ENCODE measurements around the gene TP53I3.
A peak's percentile ranks its signal among the peaks of the same experiment; 100 is the strongest.
"Not testable (repeated sequence)": the region's sequence is repeated elsewhere in the genome, so short reads cannot be mapped to it uniquely, and the experiment has no call there.

The TP53I3 gene

GRCh38 chr2:24051833-24052232 is 32.8 kb downstream of the TP53I3 start:
- H3K4me1 ChIP-seq (ENCODE audit: insufficient read depth, low read length): peaks cover 5% of the 10 kb centered on the region
- no peak overlapping the region for H3K4me3 ChIP-seq (ENCODE audit: low read length)
- no peak overlapping the region for H3K9ac ChIP-seq (ENCODE audit: low read depth, low read length)
- H3K36me3 ChIP-seq (ENCODE audit: insufficient read depth, low read length): peaks cover 15% of the 10 kb centered on the region
- H3K27me3 ChIP-seq (ENCODE audit: insufficient read depth, low read length): no peaks in the 10 kb centered on the region
- WGBS: 92% methylated on average over 8 of the region's 8 CpGs
- H3K9me3 ChIP-seq (ENCODE audit: insufficient read depth, low read depth, low read length): no peaks in the 10 kb centered on the region
- no peak overlapping the region for H3K27ac ChIP-seq (ENCODE audit: low read depth, low read length)

DNA sequence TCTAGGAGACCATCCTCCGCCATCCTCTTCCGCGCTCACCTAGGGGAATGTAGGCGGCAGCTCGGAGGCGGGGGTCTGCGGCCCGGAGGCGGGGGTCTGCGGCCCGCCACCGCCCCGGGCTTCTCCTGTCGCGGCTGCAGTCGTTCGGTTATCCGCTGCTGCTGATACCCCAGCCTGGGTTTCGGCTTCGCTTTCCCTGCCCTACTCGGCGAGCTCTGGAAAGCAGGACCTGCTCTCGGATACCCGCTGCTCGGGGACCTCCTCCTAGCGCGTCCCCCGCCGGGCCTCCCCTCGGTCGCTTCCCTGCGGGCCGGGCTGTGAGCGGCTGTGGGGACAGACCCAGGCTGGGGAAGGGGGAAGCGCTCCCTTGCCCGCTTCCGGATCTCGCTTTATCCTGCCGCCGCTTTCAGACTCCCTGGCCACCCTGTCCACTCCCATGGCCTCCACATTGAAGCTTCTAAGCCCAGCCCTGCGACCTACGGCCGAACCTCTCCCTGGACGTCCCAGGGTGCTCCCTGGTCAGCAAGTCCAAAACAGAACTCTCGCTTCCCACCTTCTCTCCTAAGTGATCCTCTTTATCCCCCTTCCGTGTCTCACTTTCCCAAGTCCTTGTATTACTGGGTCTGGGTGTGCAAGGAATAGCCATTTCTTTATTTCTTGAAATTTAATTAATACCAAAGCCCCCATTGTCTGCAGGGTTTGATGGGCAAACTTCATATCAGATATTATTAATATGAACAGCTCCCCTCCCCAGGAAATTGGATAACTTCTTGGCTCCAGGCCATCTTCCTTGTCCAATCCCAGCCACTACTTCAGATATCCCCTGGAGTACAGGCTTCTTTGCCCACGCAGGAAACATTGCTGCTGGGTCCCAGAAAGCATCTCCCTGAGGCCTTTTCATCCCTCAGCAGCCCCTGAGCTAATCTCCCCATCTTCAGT is 34.3 kb downstream of the TP53I3 start:
- Histone ChIP-seq H3K27ac (ENCODE audit: low read depth, low read length) (no peak overlapping the region; the same call in 1 of the 2 replicates), H3K4me1 (ENCODE audit: insufficient read depth, low read length) (peaks cover 10% of the 10 kb centered on the region), H3K36me3 (ENCODE audit: insufficient read depth, low read length) (peaks cover 10% of the 10 kb centered on the region; the same call in 1 of the 2 replicates), H3K9me3 (ENCODE audit: insufficient read depth, low read depth, low read length) (no peaks in the 10 kb centered on the region), H3K9ac (ENCODE audit: low read depth, low read length) (peak overlapping the region; percentile 71), H3K27me3 (ENCODE audit: insufficient read depth, low read length) (no peaks in the 10 kb centered on the region), H3K4me3 (ENCODE audit: low read length) (peak overlapping the region; percentile 91)
- whole genome bisulfite sequencing: 2% methylated on average over 46 of the region's 47 CpGs

DNA sequence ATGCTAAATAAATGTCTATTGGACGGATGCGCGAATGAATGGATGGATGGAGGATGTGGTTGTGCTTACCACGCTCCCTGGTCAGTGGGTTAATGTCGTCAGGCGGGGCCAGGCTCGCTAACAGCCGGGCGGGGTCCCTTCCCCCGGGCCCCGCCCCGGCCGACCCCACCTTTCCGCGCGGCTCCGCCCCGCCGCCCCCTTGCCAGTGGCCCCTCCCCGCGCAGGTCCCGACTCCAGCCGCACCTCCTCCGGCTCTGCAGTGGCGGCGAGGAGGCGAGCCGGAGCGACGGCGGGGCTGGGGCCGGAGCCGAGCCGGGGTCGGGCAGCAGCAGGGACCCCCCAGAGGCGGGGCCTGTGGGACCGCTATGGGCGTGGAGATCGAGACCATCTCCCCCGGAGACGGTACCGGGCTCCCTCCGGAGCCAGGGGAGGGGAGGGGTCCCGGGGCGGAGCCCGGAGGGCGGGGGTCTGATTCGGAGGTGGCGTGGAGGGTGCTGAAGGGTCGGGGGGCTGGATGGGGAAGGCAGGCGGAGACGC is 35.1 kb downstream of the TP53I3 start, which contains the start of gene FKBP1B:
TSS of gene FKBP1B (plus strand) at position 257 of the 537 bp plus-strand sequence. CDS start at position 366, 109 bp downstream.
- Histone ChIP-seq H3K4me1 (ENCODE audit: insufficient read depth, low read length) (peaks cover 10% of the 10 kb centered on the region), H3K9ac (ENCODE audit: low read depth, low read length) (peak within 1 kb of the TSS; percentile 71), H3K27ac (ENCODE audit: low read depth, low read length) (peak within 1 kb of the TSS; percentile 18; the same call in 1 of the 2 replicates), H3K9me3 (ENCODE audit: insufficient read depth, low read depth, low read length) (no peaks in the 10 kb centered on the region), H3K36me3 (ENCODE audit: insufficient read depth, low read length) (peaks cover 6% of the 10 kb centered on the region; the same call in 1 of the 2 replicates), H3K27me3 (ENCODE audit: insufficient read depth, low read length) (no peaks in the 10 kb centered on the region), H3K4me3 (ENCODE audit: low read length) (peak within 1 kb of the TSS; percentile 91)
- under 1% methylated on average over 52 of the region's 52 CpGs for WGBS

- Histone ChIP-seq H3K27me3 (ENCODE audit: insufficient read depth, low read length) (no peaks in the 10 kb centered on the region), H3K4me3 (ENCODE audit: low read length) (peak overlapping the region; percentile 91), H3K27ac (ENCODE audit: low read depth, low read length) (no peak overlapping the region), H3K9ac (ENCODE audit: low read depth, low read length) (no peak overlapping the region), H3K4me1 (ENCODE audit: insufficient read depth, low read length) (peaks cover 10% of the 10 kb centered on the region), H3K9me3 (ENCODE audit: insufficient read depth, low read depth, low read length) (no peaks in the 10 kb centered on the region), H3K36me3 (ENCODE audit: insufficient read depth, low read length) (0 out of 2 replicates have a peak, but pooled peaks cover under 1% of the 10 kb centered on the region)
- 73% methylated on average over 22 of the region's 23 CpGs for WGBS
Observed at GRCh38 chr2:24048769-24049484, 35.7 kb downstream of the TP53I3 start.

GRCh38 chr2:24047703-24048033 is 37.0 kb downstream of the TP53I3 start:
- H3K36me3 ChIP-seq (ENCODE audit: insufficient read depth, low read length): peaks cover 7% of the 10 kb centered on the region
- WGBS: 51% methylated on average over 8 of the region's 8 CpGs
- no peak overlapping the region for H3K9ac ChIP-seq (ENCODE audit: low read depth, low read length)
- peaks cover 10% of the 10 kb centered on the region for H3K4me1 ChIP-seq (ENCODE audit: insufficient read depth, low read length)
- H3K27me3 ChIP-seq (ENCODE audit: insufficient read depth, low read length): no peaks in the 10 kb centered on the region
- no peak overlapping the region; the same call in 1 of the 2 replicates for H3K27ac ChIP-seq (ENCODE audit: low read depth, low read length)
- peak overlapping the region; percentile 89 for H3K4me3 ChIP-seq (ENCODE audit: low read length)
- H3K9me3 ChIP-seq (ENCODE audit: insufficient read depth, low read depth, low read length): no peaks in the 10 kb centered on the region

- H3K27me3 ChIP-seq (ENCODE audit: insufficient read depth, low read length): no peaks in the 10 kb centered on the region
- peaks cover 7% of the 10 kb centered on the region for H3K36me3 ChIP-seq (ENCODE audit: insufficient read depth, low read length)
- peaks cover 10% of the 10 kb centered on the region for H3K4me1 ChIP-seq (ENCODE audit: insufficient read depth, low read length)
- H3K4me3 ChIP-seq (ENCODE audit: low read length): peak within 1 kb of the TSS; percentile 89
- peak within 1 kb of the TSS; percentile 71 for H3K9ac ChIP-seq (ENCODE audit: low read depth, low read length)
- no peaks in the 10 kb centered on the region for H3K9me3 ChIP-seq (ENCODE audit: insufficient read depth, low read depth, low read length)
- peak within 1 kb of the TSS; percentile 37; the same call in 1 of the 2 replicates for H3K27ac ChIP-seq (ENCODE audit: low read depth, low read length)
- under 1% methylated on average over 38 of the region's 38 CpGs for WGBS
Observed at GRCh38 chr2:24046930-24047702, 37.5 kb downstream of the TP53I3 start, which contains the start of gene WDCP. WDCP (minus strand) TSS chr2:24047391; CDS start chr2:24039494, 7,897 bp downstream.

DNA sequence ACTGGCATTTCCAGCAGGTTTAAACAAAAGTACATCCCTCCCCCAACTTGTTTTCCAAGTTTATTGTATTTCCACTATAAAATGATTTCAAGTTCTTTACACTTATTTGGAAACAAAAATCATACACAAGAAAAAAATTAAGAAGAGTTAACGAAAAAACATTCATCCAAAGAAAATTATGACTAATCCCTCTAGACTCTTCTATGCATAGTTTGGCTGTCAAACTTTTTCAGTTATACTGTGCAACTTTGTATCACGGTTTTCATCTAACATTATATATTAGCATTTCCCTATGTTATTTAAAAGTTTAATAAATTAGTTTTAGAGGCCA is 38.1 kb downstream of the TP53I3 start:
- H3K4me1 ChIP-seq (ENCODE audit: insufficient read depth, low read length): peaks cover 10% of the 10 kb centered on the region
- no peaks in the 10 kb centered on the region for H3K27me3 ChIP-seq (ENCODE audit: insufficient read depth, low read length)
- peak overlapping the region; percentile 89 for H3K4me3 ChIP-seq (ENCODE audit: low read length)
- H3K9me3 ChIP-seq (ENCODE audit: insufficient read depth, low read depth, low read length): no peaks in the 10 kb centered on the region
- H3K36me3 ChIP-seq (ENCODE audit: insufficient read depth, low read length): peaks cover 7% of the 10 kb centered on the region
- H3K27ac ChIP-seq (ENCODE audit: low read depth, low read length): no peak overlapping the region
- peak overlapping the region; percentile 71; the same call in 1 of the 2 replicates for H3K9ac ChIP-seq (ENCODE audit: low read depth, low read length)
- WGBS: 0% methylated on average over 1 of the region's 2 CpGs

DNA sequence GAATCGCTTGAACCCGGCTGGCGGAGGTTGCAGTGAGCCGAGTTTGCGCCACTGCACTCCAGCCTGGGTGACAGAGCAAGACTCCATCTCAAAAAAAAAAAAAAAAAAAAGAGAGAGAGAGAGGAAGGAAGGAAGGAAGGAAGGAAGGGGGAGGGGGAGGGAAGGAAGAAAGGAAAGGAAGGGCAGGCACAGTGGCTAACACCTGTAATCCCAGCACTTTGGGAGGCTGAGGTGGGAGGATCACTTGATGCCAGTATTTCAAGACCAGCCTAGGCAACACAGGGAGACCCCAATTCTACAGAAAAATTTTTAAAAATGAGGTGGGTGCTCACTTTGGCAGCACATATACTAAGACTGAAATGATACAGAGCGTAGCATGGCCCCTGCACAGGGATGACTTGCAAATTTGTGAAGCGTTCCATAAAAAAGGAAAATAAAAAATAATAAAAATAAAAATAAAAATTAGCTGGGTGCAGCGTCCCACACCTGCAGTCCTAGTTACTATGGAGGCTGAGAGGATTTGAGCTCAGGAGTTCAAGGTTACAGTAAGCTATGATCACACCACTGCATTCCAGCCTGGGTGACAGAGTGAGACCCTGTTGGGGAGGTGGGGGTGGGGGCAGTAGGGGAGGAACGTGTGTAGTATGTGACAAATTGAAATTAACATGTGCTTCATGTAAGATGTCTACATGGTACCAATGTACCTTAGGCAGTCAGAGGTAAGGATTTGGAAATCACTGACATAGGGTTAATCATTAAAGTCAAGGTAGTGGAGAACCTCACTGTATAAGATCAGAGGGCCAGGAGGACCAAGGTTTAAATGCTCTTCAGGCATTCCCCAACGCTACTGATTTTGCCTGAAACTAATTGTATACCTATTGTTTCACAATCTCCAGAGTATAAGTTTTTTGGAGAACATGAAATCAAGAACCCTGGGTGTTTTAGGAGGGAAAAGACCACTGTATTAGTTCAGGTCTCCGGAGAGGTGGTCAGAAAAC is 38.8 kb downstream of the TP53I3 start:
- H3K9ac ChIP-seq (ENCODE audit: low read depth, low read length): no peak overlapping the region
- no peaks in the 10 kb centered on the region for H3K27me3 ChIP-seq (ENCODE audit: insufficient read depth, low read length)

GRCh38 chr2:24043133-24043532 is 41.5 kb downstream of the TP53I3 start:
- 96% methylated on average over 6 of the region's 6 CpGs for WGBS
- H3K27me3 ChIP-seq (ENCODE audit: insufficient read depth, low read length): not testable (repeated sequence)

More for the DNA sequence above, 38.8 kb downstream of the TP53I3 start:
- no peaks in the 10 kb centered on the region for H3K9me3 ChIP-seq (ENCODE audit: insufficient read depth, low read depth, low read length)
- H3K27ac ChIP-seq (ENCODE audit: low read depth, low read length): no peak overlapping the region
- peaks cover 10% of the 10 kb centered on the region for H3K4me1 ChIP-seq (ENCODE audit: insufficient read depth, low read length)
- WGBS: 80% methylated on average over 9 of the region's 11 CpGs
- H3K36me3 ChIP-seq (ENCODE audit: insufficient read depth, low read length): peaks cover 7% of the 10 kb centered on the region
- peak overlapping the region; percentile 89 for H3K4me3 ChIP-seq (ENCODE audit: low read length)

More at GRCh38 chr2:24043133-24043532, 41.5 kb downstream of the TP53I3 start:
- peaks cover 21% of the 10 kb centered on the region for H3K36me3 ChIP-seq (ENCODE audit: insufficient read depth, low read length)
- H3K9ac ChIP-seq (ENCODE audit: low read depth, low read length); H3K9me3 ChIP-seq (ENCODE audit: insufficient read depth, low read depth, low read length); H3K4me3 ChIP-seq (ENCODE audit: low read length); H3K27ac ChIP-seq (ENCODE audit: low read depth, low read length); H3K4me1 ChIP-seq (ENCODE audit: insufficient read depth, low read length): not testable (repeated sequence)
